Testis (tissue), 3 donors: ENCODE measurements around the gene TRPV5. TPM values are rescaled to one million over a fixed set of nuclear protein-coding genes. Genes with fewer than 3 reads are reported as not detected.

ENCODE experiments used
- DNase-seq: peaks from one replicate; pipeline ENCODE4 v3.0.0-alpha.2; 2019
- H3K27ac ChIP-seq, 2 donors: fragments of 200-600 bp; sonication (generic); one replicate each; pipeline ENCODE4 v1.5.1; 2019
- H3K27me3 ChIP-seq: fragments of 200-600 bp; sonication (generic); one replicate; pipeline ENCODE4 v1.5.1; 2019
- H3K36me3 ChIP-seq: fragments of 200-600 bp; sonication (generic); one replicate; pipeline ENCODE4 v1.5.1; 2017; ENCODE audit warnings: low read depth; ENCODE audit errors: missing control alignments
- H3K4me1 ChIP-seq: fragments of 200-600 bp; sonication (generic); one replicate; pipeline ENCODE4 v1.5.1; 2019
- H3K4me3 ChIP-seq, 2 donors: fragments of 200-600 bp; sonication (generic); one replicate each; pipeline ENCODE4 v1.5.1; 2017 to 2019
- H3K9me3 ChIP-seq: fragments of 200-600 bp; sonication (generic); one replicate; pipeline ENCODE4 v1.5.1; 2017
- CTCF ChIP-seq, 3 experiments: fragments of 450-650 bp in 2 of 3; fragments of 200-600 bp in 1 of 3; sonication (generic) in 1 of 3; IDR thresholded peaks; one replicate each; pipeline ENCODE4 v1.5.1; 2016 to 2019; ENCODE audit warnings: antibody characterized with exemption in 3 of 3, mild to moderate bottlenecking in 2 of 3, moderate library complexity in 1 of 3
- POLR2A ChIP-seq: fragments of 450-650 bp; IDR thresholded peaks from one replicate; pipeline ENCODE4 v1.6.1; 2017; ENCODE audit warnings: antibody characterized with exemption, mild to moderate bottlenecking, moderate library complexity
- WGBS, 2 donors: methylation state at CpG; one replicate each; pipeline ENCODE4 v1.1.5; 2018; 5-methylcytosine and 5-hydroxymethylcytosine counted together
- intact Hi-C: fragments of 100-400 bp; cut with DNase I; formaldehyde crosslinking; loops from one replicate; pipeline ENCODE4 v1.15.1; 2023; ENCODE audit warnings: low total_unique reads
- polyA plus RNA-seq: library from polyadenylated mRNA; stranded (reverse); fragments of 350-450 nt; fragmentation: Illumina TruSeq; extraction: RNeasy Lipid Tissue Mini Kit (QIAGEN cat#74804); gene quantifications from one replicate; pipeline ENCODE4 v1.2.3, GENCODE V29; 2014; ENCODE audit warnings: low read depth, low replicate concordance; ENCODE audit not compliant: insufficient read depth
- total RNA-seq, 2 donors: library from RNA; depleted of rRNA; stranded (reverse); fragments of >200 nt; gene quantifications; one replicate each; pipeline ENCODE4 v1.2.3, GENCODE V29; 2016

TRPV5 gene
- total and polyA plus RNA-seq, 3 donors from 2014 or later, result 0.57 to 2.1 (median 1.4) TPM

DNA sequence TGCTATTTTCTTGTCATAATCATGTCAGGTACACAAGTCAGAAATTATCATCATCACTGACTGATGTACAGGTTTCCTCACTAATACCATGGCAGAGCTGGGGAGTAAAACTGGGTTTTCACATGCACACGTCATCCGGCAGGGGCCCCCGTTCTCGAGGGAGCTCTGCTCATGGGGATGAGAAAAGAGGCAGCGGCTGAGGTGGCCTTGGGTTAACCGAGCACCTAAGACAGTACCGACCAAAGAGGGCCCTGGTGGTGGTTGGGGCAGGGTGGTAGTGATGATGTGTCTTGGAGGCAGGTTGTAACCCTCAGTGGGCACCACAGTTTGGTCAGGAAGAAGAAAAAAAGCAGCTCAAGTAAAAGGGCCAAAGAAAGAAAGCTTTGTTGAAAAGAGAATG lies 35.9 kb downstream of the TRPV5 start:
- H3K27ac ChIP-seq, result no peak overlapping the region
- H3K27me3 ChIP-seq, result no peaks in the 10 kb centered on the region
- 90% methylated on average over 7 of the region's 7 CpGs for WGBS, 2 donors
- no peaks in the 10 kb centered on the region for H3K9me3 ChIP-seq
- TF ChIP-seq POLR2A, result no peak
- TF ChIP-seq CTCF (IDR thresholded peaks at IDR 0.05), result no peak
- H3K4me1 ChIP-seq, result no peaks in the 10 kb centered on the region
- H3K4me3 ChIP-seq, result no peak overlapping the region
- DNase-seq, result no peak
- no peaks in the 10 kb centered on the region for H3K36me3 ChIP-seq
- intact Hi-C loops, result no loop called here

DNA sequence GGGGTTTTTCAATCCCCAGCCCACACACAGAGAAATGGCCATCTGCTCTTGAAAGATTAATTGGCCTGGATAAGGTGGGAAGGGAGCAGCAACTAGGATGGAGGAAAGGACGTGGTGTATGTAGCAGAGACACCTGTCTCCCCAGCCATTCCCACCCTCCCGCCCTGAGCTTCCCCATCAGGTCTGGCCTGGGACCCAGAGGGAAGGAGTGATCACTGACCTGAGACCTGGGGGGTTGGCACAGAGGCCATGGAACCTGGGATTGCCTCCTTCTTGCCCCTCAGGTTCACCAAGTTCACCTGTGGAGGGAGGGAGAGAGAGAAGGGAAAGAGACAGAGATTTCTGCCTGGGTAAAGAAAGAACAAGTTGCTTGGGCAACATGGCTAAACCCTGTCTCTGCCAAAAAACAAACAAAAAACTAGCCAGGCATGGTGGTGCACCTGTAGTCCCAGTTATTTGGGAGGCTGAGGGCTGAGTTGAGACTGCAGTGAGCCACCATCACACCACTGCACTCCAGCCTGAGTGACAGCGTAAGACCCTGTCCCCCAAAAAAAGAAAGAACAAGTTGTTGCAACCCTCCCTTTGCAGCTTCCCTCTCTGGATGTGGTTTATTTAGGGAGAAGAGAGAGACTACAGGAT lies 36.7 kb downstream of the TRPV5 start:
- Histone ChIP-seq H3K27ac (no peak overlapping the region), H3K36me3 (no peaks in the 10 kb centered on the region), H3K4me1 (no peaks in the 10 kb centered on the region), H3K4me3 (no peak overlapping the region), H3K27me3 (no peaks in the 10 kb centered on the region), H3K9me3 (no peaks in the 10 kb centered on the region)
- DNase-seq, result no peak
- intact Hi-C loops, result no loop called here
- TF ChIP-seq CTCF (IDR thresholded peaks at IDR 0.05) (no peak), POLR2A (no peak)
- WGBS, 2 donors, result 77 to 90% methylated on average over 3 of the region's 3 CpGs

GRCh38 chr7:142896151-142896550 lies 37.4 kb downstream of the TRPV5 start:
- no peaks in the 10 kb centered on the region for H3K27me3 ChIP-seq
- intact Hi-C loops, result no loop called here
- 93 to 98% methylated on average over 3 of the region's 3 CpGs for WGBS, 2 donors
- no peak overlapping the region for H3K4me3 ChIP-seq
- H3K36me3 ChIP-seq, result no peaks in the 10 kb centered on the region
- TF ChIP-seq CTCF (IDR thresholded peaks at IDR 0.05) (no peak), POLR2A (no peak)
- no peaks in the 10 kb centered on the region for H3K4me1 ChIP-seq
- no peaks in the 10 kb centered on the region for H3K9me3 ChIP-seq
- no peak overlapping the region for H3K27ac ChIP-seq
- DNase-seq, result no peak

DNA sequence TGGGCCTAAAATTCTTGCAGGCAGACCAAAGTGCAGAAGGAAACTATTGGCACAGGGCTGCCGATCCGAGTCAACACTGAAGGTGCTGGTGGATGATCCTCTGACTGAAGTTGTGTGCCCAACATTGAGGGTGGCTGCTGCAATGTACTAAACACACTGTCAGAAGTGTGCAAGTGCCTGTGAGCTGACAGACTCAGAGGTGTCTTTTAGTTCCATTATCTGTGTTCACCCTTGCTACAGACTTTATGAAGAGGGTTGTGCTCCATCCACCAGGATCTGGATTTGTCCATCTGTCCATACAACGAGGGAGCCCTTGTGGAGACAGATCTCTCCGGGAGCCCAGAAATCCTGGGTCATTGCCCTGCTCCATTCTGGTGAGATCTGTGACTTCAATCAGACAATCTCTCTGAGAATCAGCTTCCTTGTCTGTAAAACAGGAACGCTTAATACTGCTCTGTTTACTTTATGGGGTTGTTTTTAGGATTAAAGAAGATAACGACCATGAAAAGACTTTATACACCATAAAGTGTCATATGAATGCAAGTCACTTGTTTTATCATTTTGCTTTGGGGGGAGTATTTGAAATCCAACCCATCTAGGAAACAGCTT lies 38.5 kb downstream of the TRPV5 start:
- no peaks in the 10 kb centered on the region for H3K36me3 ChIP-seq
- DNase-seq, result no peak
- no peak for TF ChIP-seq POLR2A
- no peak for TF ChIP-seq CTCF (IDR thresholded peaks at IDR 0.05)
- no peaks in the 10 kb centered on the region for H3K27me3 ChIP-seq
- no peaks in the 10 kb centered on the region for H3K9me3 ChIP-seq
- H3K4me3 ChIP-seq, result no peak overlapping the region
- H3K4me1 ChIP-seq, result no peaks in the 10 kb centered on the region
- H3K27ac ChIP-seq, result no peak overlapping the region
- WGBS, 2 donors, result 77 to 84% methylated on average over 6 of the region's 6 CpGs
- intact Hi-C loops, result no loop called here
